GM12892 (cell line): ENCODE measurements around the gene TMEM17.

ENCODE experiments used
- POLR2A ChIP-seq: IDR thresholded peaks from 2 replicates; pipeline ENCODE4 v1.6.1; 2011; ENCODE audit warnings: low read depth, low read length, control low read depth
- TAF1 ChIP-seq: IDR thresholded peaks from 2 replicates; pipeline ENCODE4 v1.6.1; 2011; ENCODE audit warnings: low read depth, mild to moderate bottlenecking, control low read depth, low read length, borderline replicate concordance

- TF ChIP-seq POLR2A (no peak), TAF1 (no peak)
Observed at GRCh38 chr2:62486439-62486765, 19.6 kb downstream of the TMEM17 start.
